GM12872 (cell line): ENCODE results near the gene OR6C75.

ENCODE experiments used
- CTCF ChIP-seq: IDR thresholded peaks from 3 replicates; pipeline ENCODE4 v1.5.1; 2011; ENCODE audit warnings: low read depth, mild to moderate bottlenecking, low read length, moderate library complexity; ENCODE audit not compliant: insufficient read depth

OR6C75 gene

GRCh38 chr12:55362675-55363074, at the start of gene OR6C75:
Gene OR6C75 (plus strand): TSS chr12:55362975. CDS start chr12:55365111, 2,136 bp downstream.
- TF ChIP-seq CTCF, result no peak

GRCh38 chr12:55314043-55314442, 48.7 kb upstream of the OR6C75 start, which contains the start of gene OR6C1:
Gene OR6C1 (plus strand): TSS chr12:55314343. CDS start chr12:55320600, 6,257 bp downstream.
- TF ChIP-seq CTCF, result no peak

- TF ChIP-seq CTCF, result no peak
Measured at GRCh38 chr12:55320201-55320600, 42.6 kb upstream of the OR6C75 start.

- TF ChIP-seq CTCF, result no peak
Measured at GRCh38 chr12:55330446-55330845, 32.3 kb upstream of the OR6C75 start, which contains the start of gene OR6C3. Gene OR6C3 (plus strand): TSS chr12:55330746. CDS start chr12:55331701, 955 bp downstream.

GRCh38 chr12:55336002-55336401, 26.8 kb upstream of the OR6C75 start:
- TF ChIP-seq CTCF, result no peak

- no peak for TF ChIP-seq CTCF
Measured at GRCh38 chr12:55365086-55365485, 2.3 kb downstream of the OR6C75 start.

- no peak for TF ChIP-seq CTCF
Measured at GRCh38 chr12:55372521-55372920, 9.7 kb downstream of the OR6C75 start.

- no peak for TF ChIP-seq CTCF
Measured at GRCh38 chr12:55385891-55386290, 23.1 kb downstream of the OR6C75 start.
